GM13976 (cell line): ENCODE results near the gene ART4.

Experiments used
- DNase-seq: peaks from one replicate; pipeline ENCODE4 v3.0.0; 2012; ENCODE audit warnings: low spot score
- CTCF ChIP-seq: IDR thresholded peaks from 2 replicates; pipeline ENCODE4 v1.5.1; 2012; ENCODE audit warnings: borderline replicate concordance, mild to moderate bottlenecking; ENCODE audit not compliant: insufficient read depth; ENCODE audit errors: extremely low read depth, missing control alignments, control extremely low read depth
- in situ Hi-C: fragments of 300-500 bp; cut with MboI; formaldehyde crosslinking; loops from one replicate; pipeline ENCODE4 v1.12.0; 2022; ENCODE audit warnings: low sequenced_read_pairs, mixed read lengths, inconsistent platforms; ENCODE audit not compliant: unreplicated experiment

ART4 gene

GRCh38 chr12:14873440-14874185 is 30.3 kb upstream of the ART4 start:
- DNase-seq, result no peak
- no peak for TF ChIP-seq CTCF
- in situ Hi-C loops, result no loop called here

- DNase-seq, result no peak
- in situ Hi-C loops, result no loop called here
- no peak for TF ChIP-seq CTCF
Measured at GRCh38 chr12:14871886-14872285, 28.6 kb upstream of the ART4 start.

- no peak for TF ChIP-seq CTCF
- in situ Hi-C loops, result no loop called here
- DNase-seq, result no peak
Measured at GRCh38 chr12:14871247-14871646, 27.9 kb upstream of the ART4 start.

- no peak for TF ChIP-seq CTCF
- in situ Hi-C loops, result no loop called here
Measured at GRCh38 chr12:14868916-14869506, 25.7 kb upstream of the ART4 start.

GRCh38 chr12:14860490-14860889 is 17.2 kb upstream of the ART4 start:
- DNase-seq, result no peak

More at GRCh38 chr12:14868916-14869506, 25.7 kb upstream of the ART4 start:
- DNase-seq, result no peak

GRCh38 chr12:14858513-14858912 is 15.2 kb upstream of the ART4 start:
- in situ Hi-C loops, result no loop called here
- no peak for DNase-seq
- TF ChIP-seq CTCF, result no peak

More at GRCh38 chr12:14860490-14860889, 17.2 kb upstream of the ART4 start:
- in situ Hi-C loops, result no loop called here
- no peak for TF ChIP-seq CTCF
